ENCODE data around the gene RAPH1.

RAPH1 gene

DNA sequence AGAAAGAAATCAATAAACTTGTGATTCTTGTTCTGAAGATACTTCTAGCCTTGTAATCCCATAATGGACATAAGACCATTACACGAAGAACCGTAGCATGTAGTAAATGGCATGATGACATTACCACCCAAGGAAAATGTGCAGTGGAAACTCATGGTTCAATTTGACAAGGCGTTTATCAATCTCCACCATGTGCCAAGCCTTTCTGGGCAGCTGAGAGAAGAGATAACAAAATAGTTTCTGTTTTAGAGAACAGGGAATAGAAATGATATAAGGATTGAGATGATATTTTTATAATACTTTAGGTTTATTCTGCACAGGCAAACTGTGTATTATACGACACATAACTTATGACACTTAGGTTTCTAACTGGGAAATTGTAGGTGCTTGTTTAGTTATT, 187.7 kb downstream of the RAPH1 start:
- no peak for DNase-seq

DNA sequence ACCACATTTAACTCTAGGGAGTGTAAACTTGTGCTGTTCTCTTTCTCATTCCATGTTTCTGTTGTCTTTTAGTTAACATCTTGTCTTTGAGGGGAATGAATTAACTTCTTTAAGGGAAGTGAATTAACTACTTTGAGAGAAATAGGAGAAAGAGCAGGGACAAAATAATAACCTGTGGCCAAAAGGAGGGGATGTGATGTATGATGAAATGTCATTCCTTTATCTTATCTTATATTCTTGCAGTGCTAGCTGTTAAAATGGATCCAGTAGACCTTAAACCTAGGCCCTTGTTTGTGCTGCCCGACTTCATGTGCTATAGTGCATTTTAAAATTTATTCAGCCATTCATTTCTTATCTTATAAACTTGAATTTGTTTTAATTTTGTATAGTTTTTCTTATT, 188.5 kb downstream of the RAPH1 start:
- no peak for DNase-seq

DNA sequence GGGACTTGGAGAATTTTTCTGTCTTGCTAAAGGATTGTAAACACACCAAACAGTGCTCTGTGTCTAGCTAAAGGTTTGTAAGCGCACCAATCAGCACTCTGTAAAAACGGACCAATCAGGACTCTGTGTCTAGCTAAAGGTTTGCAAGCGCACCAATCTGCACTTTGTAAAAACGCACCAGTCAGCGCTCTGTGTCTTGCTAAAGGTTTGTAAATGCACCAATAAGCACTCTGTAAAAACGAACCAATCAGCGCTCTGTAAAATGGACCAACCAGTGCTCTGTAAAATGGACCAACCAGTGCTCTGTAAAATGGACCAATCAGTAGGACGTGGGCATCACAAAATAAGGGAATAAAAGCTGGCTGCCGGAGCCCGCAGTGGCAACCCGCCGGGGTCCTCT, 190.4 kb downstream of the RAPH1 start:
- DNase-seq = no peak
